ENCODE results near the gene VTI1A. TPM values are rescaled to one million over a fixed set of nuclear protein-coding genes. Genes with fewer than 3 reads are reported as not detected.

The VTI1A gene
- total RNA-seq, 2 donors from 2014 or later, result 21.0 to 29.6 TPM

- Histone ChIP-seq H3K27me3 (no peaks in the 10 kb centered on the region), H3K9me3 (no peaks in the 10 kb centered on the region), H3K36me3 (peaks cover 6% of the 10 kb centered on the region), H3K27ac (no peak overlapping the region), H3K4me3 (no peak overlapping the region), H3K4me1 (no peaks in the 10 kb centered on the region)
- TF ChIP-seq, protein P1, sequence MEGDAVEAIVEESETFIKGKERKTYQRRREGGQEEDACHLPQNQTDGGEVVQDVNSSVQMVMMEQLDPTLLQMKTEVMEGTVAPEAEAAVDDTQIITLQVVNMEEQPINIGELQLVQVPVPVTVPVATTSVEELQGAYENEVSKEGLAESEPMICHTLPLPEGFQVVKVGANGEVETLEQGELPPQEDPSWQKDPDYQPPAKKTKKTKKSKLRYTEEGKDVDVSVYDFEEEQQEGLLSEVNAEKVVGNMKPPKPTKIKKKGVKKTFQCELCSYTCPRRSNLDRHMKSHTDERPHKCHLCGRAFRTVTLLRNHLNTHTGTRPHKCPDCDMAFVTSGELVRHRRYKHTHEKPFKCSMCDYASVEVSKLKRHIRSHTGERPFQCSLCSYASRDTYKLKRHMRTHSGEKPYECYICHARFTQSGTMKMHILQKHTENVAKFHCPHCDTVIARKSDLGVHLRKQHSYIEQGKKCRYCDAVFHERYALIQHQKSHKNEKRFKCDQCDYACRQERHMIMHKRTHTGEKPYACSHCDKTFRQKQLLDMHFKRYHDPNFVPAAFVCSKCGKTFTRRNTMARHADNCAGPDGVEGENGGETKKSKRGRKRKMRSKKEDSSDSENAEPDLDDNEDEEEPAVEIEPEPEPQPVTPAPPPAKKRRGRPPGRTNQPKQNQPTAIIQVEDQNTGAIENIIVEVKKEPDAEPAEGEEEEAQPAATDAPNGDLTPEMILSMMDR (IDR thresholded peaks at IDR 0.05), result no peak
- no peak for DNase-seq (ENCODE audit: low spot score)
Observed at GRCh38 chr10:112466802-112467201, 19.8 kb downstream of the VTI1A start.

DNA sequence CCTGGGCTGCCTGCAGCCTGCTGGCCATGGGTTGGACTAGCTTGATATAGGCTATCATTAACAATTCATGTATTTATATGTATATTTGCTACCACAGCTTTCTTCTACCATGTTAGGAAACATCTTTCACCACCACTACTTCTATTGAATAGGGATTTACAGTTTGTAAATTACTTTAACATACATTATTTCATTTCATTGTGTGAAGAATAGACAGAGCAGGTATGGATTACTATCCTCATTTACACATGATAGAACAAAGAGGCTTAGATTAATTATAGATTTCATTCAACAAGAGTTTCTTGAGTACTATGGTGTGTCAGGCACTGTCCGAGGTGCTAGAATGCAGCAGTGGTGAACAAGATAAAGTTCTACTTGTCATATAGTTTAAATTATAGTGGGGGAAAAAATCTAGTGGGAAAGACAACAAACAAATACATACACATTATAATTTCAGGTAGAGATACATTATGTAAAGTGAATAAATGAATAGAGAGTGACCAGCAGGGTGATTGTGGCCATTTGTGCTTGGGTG lies 20.6 kb downstream of the VTI1A start:
- Histone ChIP-seq H3K9me3 (no peaks in the 10 kb centered on the region), H3K36me3 (peaks cover 6% of the 10 kb centered on the region), H3K27me3 (no peaks in the 10 kb centered on the region), H3K4me1 (no peaks in the 10 kb centered on the region), H3K4me3 (no peak overlapping the region), H3K27ac (no peak overlapping the region)
- no peak for DNase-seq (ENCODE audit: low spot score)
- TF ChIP-seq, protein P1 (IDR thresholded peaks at IDR 0.05), result no peak

- Histone ChIP-seq H3K27me3 (no peaks in the 10 kb centered on the region), H3K27ac (no peak overlapping the region), H3K4me1 (no peaks in the 10 kb centered on the region), H3K4me3 (no peak overlapping the region), H3K9me3 (no peaks in the 10 kb centered on the region), H3K36me3 (no peaks in the 10 kb centered on the region)
- TF ChIP-seq, protein P1 (IDR thresholded peaks at IDR 0.05), result peak; percentile 59 to 79
- DNase-seq (ENCODE audit: low spot score), result no peak
Observed at GRCh38 chr10:112471878-112472487, 25.0 kb downstream of the VTI1A start.

GRCh38 chr10:112475575-112476218 lies 28.7 kb downstream of the VTI1A start:
- H3K9me3 ChIP-seq, result no peaks in the 10 kb centered on the region
- TF ChIP-seq, protein P1 (IDR thresholded peaks at IDR 0.05), result peak in 1 of 2 donors; percentile 55
- no peaks in the 10 kb centered on the region for H3K36me3 ChIP-seq
- H3K27me3 ChIP-seq, result no peaks in the 10 kb centered on the region
- H3K27ac ChIP-seq, result no peak overlapping the region
- H3K4me3 ChIP-seq, result no peak overlapping the region
- no peak for DNase-seq (ENCODE audit: low spot score)
- H3K4me1 ChIP-seq, result no peaks in the 10 kb centered on the region

GRCh38 chr10:112481602-112482001 lies 34.6 kb downstream of the VTI1A start:
- Histone ChIP-seq H3K9me3 (no peaks in the 10 kb centered on the region), H3K27ac (no peak overlapping the region), H3K4me3 (no peak overlapping the region), H3K4me1 (no peaks in the 10 kb centered on the region), H3K27me3 (no peaks in the 10 kb centered on the region), H3K36me3 (no peaks in the 10 kb centered on the region)
- DNase-seq (ENCODE audit: low spot score), result no peak
- TF ChIP-seq, protein P1 (IDR thresholded peaks at IDR 0.05), result no peak

Measured in right atrium auricular region (tissue), 2 donors.